GM21447 (cell line): ENCODE data around the gene VGLL2.

Source experiments
- ATAC-seq: cut with Tn5 transposase; IDR thresholded peaks from one replicate; pipeline ENCODE4 v1.9.1; 2021; ENCODE audit not compliant: unreplicated experiment

Gene VGLL2

DNA sequence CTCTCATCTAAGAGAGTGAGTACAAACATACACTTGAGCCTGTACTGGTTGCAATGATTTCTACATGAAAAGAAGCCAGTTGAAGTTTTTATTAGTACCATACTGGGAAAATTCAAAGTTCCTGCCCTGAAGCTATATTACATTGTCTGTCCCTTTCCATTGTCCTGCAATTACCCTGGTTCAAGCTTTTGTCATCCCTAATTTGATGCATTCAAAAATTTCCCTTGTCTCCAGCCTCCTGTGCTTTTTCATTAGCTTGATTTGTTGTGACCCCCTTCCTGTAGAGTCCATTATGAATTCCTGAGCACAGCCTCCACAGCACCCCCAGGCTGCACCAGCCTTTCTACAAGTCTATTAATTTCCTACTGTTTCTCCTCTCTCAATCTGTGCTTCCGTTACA lies 46.4 kb downstream of the VGLL2 start:
- ATAC-seq, result no peak

DNA sequence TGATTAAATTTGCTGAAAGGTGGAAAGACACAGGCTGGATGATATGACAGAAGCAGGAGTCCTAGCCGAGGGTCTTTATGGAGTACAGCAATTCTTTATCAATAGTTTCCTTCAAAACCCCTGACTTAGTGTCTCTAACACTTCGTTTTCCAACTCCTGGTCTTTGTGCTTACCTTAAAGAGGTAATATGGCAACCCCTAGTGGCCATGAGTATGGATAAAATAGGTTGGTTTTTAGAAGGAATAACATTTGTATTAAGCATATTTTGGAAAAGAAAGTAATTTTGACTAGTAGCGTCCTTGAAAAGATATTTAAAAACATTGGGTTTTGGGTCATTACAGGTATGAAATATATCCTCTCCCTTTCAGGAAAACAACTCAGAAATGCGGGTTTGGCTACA lies 51.9 kb downstream of the VGLL2 start:
- no peak for ATAC-seq
